GM23338 (cell line): ENCODE data around the gene HOXD9. TPM values are rescaled to one million over a fixed set of nuclear protein-coding genes. Genes with fewer than 3 reads are reported as not detected.

Experiments
- ATAC-seq: fragments of 200-7000 bp; cut with Tn5 transposase; 3 replicates; pipeline ENCODE4 v1.9.1; 2020
- DNase-seq: peaks from one replicate; pipeline ENCODE4 v3.0.0-alpha.2; 2015; ENCODE audit warnings: low spot score
- H2AFZ ChIP-seq: fragments of 200-600 bp; sonication (generic); 2 replicates; pipeline ENCODE4 v1.8.0; 2016; ENCODE audit warnings: antibody characterized with exemption, mild to moderate bottlenecking, moderate library complexity
- H3F3A ChIP-seq: fragments of 200-600 bp; sonication (generic); replicated peaks from 2 replicates; pipeline ENCODE4 v1.8.0; 2017; ENCODE audit warnings: antibody characterized with exemption, mixed run types, low read depth
- H3K27ac ChIP-seq: fragments of 200-600 bp; sonication (generic); 2 replicates; pipeline ENCODE4 v1.6.1; 2016; ENCODE audit warnings: low read depth
- H3K27me3 ChIP-seq: fragments of 200-600 bp; sonication (generic); 2 replicates; pipeline ENCODE4 v1.8.0; 2016; ENCODE audit warnings: mild to moderate bottlenecking, mixed run types, moderate library complexity; ENCODE audit not compliant: insufficient read depth
- H3K36me3 ChIP-seq: fragments of 200-600 bp; sonication (generic); 2 replicates; pipeline ENCODE4 v1.8.0; 2016; ENCODE audit warnings: mild to moderate bottlenecking; ENCODE audit not compliant: insufficient read depth
- H3K4me1 ChIP-seq: fragments of 200-600 bp; sonication (generic); 2 replicates; pipeline ENCODE4 v1.8.0; 2016; ENCODE audit warnings: mild to moderate bottlenecking, moderate library complexity; ENCODE audit not compliant: insufficient read depth
- H3K4me2 ChIP-seq: fragments of 200-600 bp; sonication (generic); 2 replicates; pipeline ENCODE4 v1.7.1; 2017; ENCODE audit warnings: mixed run types
- H3K4me3 ChIP-seq: fragments of 200-600 bp; sonication (generic); 2 replicates; pipeline ENCODE4 v1.6.1; 2016; ENCODE audit warnings: mixed run types
- H3K79me2 ChIP-seq: fragments of 200-600 bp; sonication (generic); replicated peaks from 2 replicates; pipeline ENCODE4 v1.8.0; 2017; ENCODE audit warnings: mild to moderate bottlenecking; ENCODE audit not compliant: insufficient read depth
- H3K9me2 ChIP-seq: fragments of 200-600 bp; sonication (generic); 2 replicates; pipeline ENCODE4 v1.8.0; 2017; ENCODE audit not compliant: insufficient read depth
- H4K20me1 ChIP-seq: fragments of 200-600 bp; sonication (generic); replicated peaks from 2 replicates; pipeline ENCODE4 v1.8.0; 2017; ENCODE audit warnings: mild to moderate bottlenecking; ENCODE audit not compliant: insufficient read depth
- H3K27ac Mint-ChIP-seq: 2 replicates; pipeline ENCODE4 v1.8.0; 2020; ENCODE audit warnings: inconsistent platforms, mild to moderate bottlenecking, moderate library complexity, mixed read lengths
- H3K27me3 Mint-ChIP-seq: 3 replicates; pipeline ENCODE4 v1.8.0; 2022; ENCODE audit warnings: low read depth, mild to moderate bottlenecking, moderate library complexity, mixed read lengths, inconsistent platforms; ENCODE audit not compliant: insufficient read depth, poor library complexity
- H3K36me3 Mint-ChIP-seq: 3 replicates; pipeline ENCODE4 v1.8.0; 2021; ENCODE audit warnings: low read depth, mild to moderate bottlenecking, inconsistent platforms, moderate library complexity, mixed read lengths
- H3K4me1 Mint-ChIP-seq: 3 replicates; pipeline ENCODE4 v1.8.0; 2020; ENCODE audit warnings: mild to moderate bottlenecking, inconsistent platforms, mixed read lengths
- H3K4me3 Mint-ChIP-seq: 3 replicates; pipeline ENCODE4 v1.8.0; 2021; ENCODE audit warnings: moderate library complexity, mild to moderate bottlenecking, inconsistent platforms, mixed read lengths
- H3K9me3 Mint-ChIP-seq: 3 replicates; pipeline ENCODE4 v1.8.0; 2020; ENCODE audit warnings: moderate library complexity, mild to moderate bottlenecking, inconsistent platforms, mixed read lengths
- CREB1 ChIP-seq: fragments of 250-450 bp; sonication (Bioruptor Pico); IDR thresholded peaks from 2 replicates; pipeline ENCODE4 v1.5.0; 2020; ENCODE audit warnings: low read depth, mild to moderate bottlenecking, moderate library complexity
- CTCF ChIP-seq, 2 experiments: fragments of 200-600 bp in 1 of 2; sonication (generic) in 1 of 2; conservative IDR thresholded peaks; 2 replicates each; pipeline versions ENCODE4 v1.5.1 to v1.6.1; 2016 to 2017; ENCODE audit warnings: antibody characterized with exemption in 2 of 2, low read depth in 2 of 2, mild to moderate bottlenecking in 2 of 2, moderate library complexity in 1 of 2
- ETS1 ChIP-seq: IDR thresholded peaks from 2 replicates; pipeline ENCODE4 v1.6.1; 2016; ENCODE audit warnings: antibody characterized with exemption
- EZH2 ChIP-seq: fragments of 200-600 bp; sonication (generic); IDR thresholded peaks from one replicate; pipeline ENCODE4 v1.8.0; 2017; ENCODE audit warnings: antibody characterized with exemption, mild to moderate bottlenecking, low read depth; ENCODE audit not compliant: unreplicated experiment
- NANOG ChIP-seq: IDR thresholded peaks from 2 replicates; pipeline ENCODE4 v1.6.1; 2016; ENCODE audit warnings: antibody characterized with exemption, borderline replicate concordance
- POLR2AphosphoS5 ChIP-seq: IDR thresholded peaks from 2 replicates; pipeline ENCODE4 v1.6.1; 2016; ENCODE audit warnings: antibody characterized with exemption, low read depth
- REST ChIP-seq: IDR thresholded peaks from one replicate; pipeline ENCODE4 v1.6.1; 2018; ENCODE audit warnings: antibody characterized with exemption; ENCODE audit not compliant: unreplicated experiment
- ZNF331 ChIP-seq: fragments of 250-450 bp; sonication (Bioruptor Pico); IDR thresholded peaks from 2 replicates; pipeline ENCODE4 v1.5.0; 2020; ENCODE audit warnings: low read depth, mild to moderate bottlenecking, moderate library complexity
- polyA plus RNA-seq: library from polyadenylated mRNA; unstranded; fragments of >200 nt; fragmentation: Nextera tagmentation; extraction: Ambion mirVana; gene quantifications from 2 replicates; pipeline ENCODE4 v1.2.1, GENCODE V29; 2016
- total RNA-seq: library from RNA; depleted of rRNA; stranded (reverse); fragments of >200 nt; shearing (Covaris generic); gene quantifications from 2 replicates; pipeline ENCODE4 v1.2.3, GENCODE V29; 2014

The HOXD9 gene
- total and polyA plus RNA-seq, 2 experiments from 2014 or later = not detected

GRCh38 chr2:176079285-176079830 lies 43.2 kb upstream of the HOXD9 start (continued):
- TF ChIP-seq REST = no peak

GRCh38 chr2:176079831-176080539 lies 42.5 kb upstream of the HOXD9 start:
- H3K36me3 ChIP-seq = no peaks in the 10 kb centered on the region
- Mint-ChIP-seq H3K9me3 (peaks cover 9% of the 10 kb centered on the region; the same call in 2 of the 3 replicates), H3K27me3 (peaks cover 96% of the 10 kb centered on the region), H3K4me3 (peak overlapping the region; percentile 68), H3K36me3 (peaks cover 4% of the 10 kb centered on the region; the same call in 1 of the 3 replicates), H3K4me1 (peaks cover 43% of the 10 kb centered on the region), H3K27ac (no peak overlapping the region)
- H3K9me2 ChIP-seq = no peaks in the 10 kb centered on the region
- ATAC-seq = peak; percentile 71
- H3K79me2 ChIP-seq = no peaks in the 10 kb centered on the region
- H4K20me1 ChIP-seq = peaks cover 42% of the 10 kb centered on the region
- peak; percentile 86 for DNase-seq
- H3K4me3 ChIP-seq = peak overlapping the region; percentile 58
- H3K4me2 ChIP-seq = peak overlapping the region; percentile 91
- H3K4me1 ChIP-seq = peaks cover 33% of the 10 kb centered on the region
- H2AFZ ChIP-seq = peak overlapping the region; percentile 98
- H3K27me3 ChIP-seq = peaks cover 98% of the 10 kb centered on the region
- TF ChIP-seq CREB1 (CRISPR knock-in tag) (peak; percentile 72), EZH2 (no peak), ETS1 (no peak), CTCF (conservative IDR thresholded peaks at IDR 0.05; ENCODE audit: low read depth in 2 of 2) (peak; percentile 88 to 92), REST (no peak), POLR2AphosphoS5 (no peak), NANOG (no peak), ZNF331 (no peak)
- H3F3A ChIP-seq = peaks cover 32% of the 10 kb centered on the region
- no peak overlapping the region for H3K27ac ChIP-seq
